H9 (cell line): ENCODE results near the gene ZNF700. TPM values are rescaled to one million over a fixed set of nuclear protein-coding genes. Genes with fewer than 3 reads are reported as not detected.

Source experiments
- DNase-seq: peaks from one replicate; pipeline ENCODE4 v3.0.0-alpha.2; 2017
- H2AFZ ChIP-seq: one replicate; pipeline ENCODE4 v1.6.1; 2013; ENCODE audit warnings: mild to moderate bottlenecking, low read length, control low read depth, moderate library complexity
- H2AK5ac ChIP-seq: 2 replicates; pipeline ENCODE4 v1.6.1; 2013; ENCODE audit warnings: low read length, control low read depth, mixed read lengths; ENCODE audit not compliant: insufficient read length
- H2BK120ac ChIP-seq: one replicate; pipeline ENCODE4 v1.6.1; 2013; ENCODE audit warnings: low read depth, mild to moderate bottlenecking, low read length, control low read depth, inconsistent platforms; ENCODE audit not compliant: poor library complexity, severe bottlenecking
- H2BK12ac ChIP-seq: 2 replicates; pipeline ENCODE4 v1.6.1; 2013; ENCODE audit warnings: low read length, control low read depth, mixed read lengths, low read depth; ENCODE audit not compliant: insufficient read length
- H2BK15ac ChIP-seq: 2 replicates; pipeline ENCODE4 v1.6.1; 2013; ENCODE audit warnings: low read depth, low read length, control low read depth
- H2BK20ac ChIP-seq: one replicate; pipeline ENCODE4 v1.6.1; 2013; ENCODE audit warnings: low read depth, mild to moderate bottlenecking, low read length, control low read depth, inconsistent platforms; ENCODE audit not compliant: poor library complexity, severe bottlenecking
- H2BK5ac ChIP-seq: 2 replicates; pipeline ENCODE4 v1.6.1; 2013; ENCODE audit warnings: low read length, control low read depth, mixed read lengths; ENCODE audit not compliant: insufficient read length
- H3K14ac ChIP-seq: 2 replicates; pipeline ENCODE4 v1.6.1; 2013; ENCODE audit warnings: low read length, control low read depth; ENCODE audit not compliant: insufficient read depth
- H3K18ac ChIP-seq: 2 replicates; pipeline ENCODE4 v1.6.1; 2013; ENCODE audit warnings: low read depth, mild to moderate bottlenecking, mixed read lengths, low read length, control low read depth; ENCODE audit not compliant: insufficient read length
- H3K23ac ChIP-seq: 2 replicates; pipeline ENCODE4 v1.6.1; 2013; ENCODE audit warnings: low read length, control low read depth, mixed read lengths, low read depth; ENCODE audit not compliant: insufficient read length
- H3K23me2 ChIP-seq: 2 replicates; pipeline ENCODE4 v1.6.1; 2013; ENCODE audit warnings: low read depth, mild to moderate bottlenecking, mixed read lengths, low read length, control low read depth; ENCODE audit not compliant: insufficient read length, poor library complexity, severe bottlenecking
- H3K27ac ChIP-seq: 2 replicates; pipeline ENCODE4 v1.5.1; 2013; ENCODE audit warnings: low read length, control low read depth, mixed read lengths, low read depth; ENCODE audit not compliant: insufficient read length
- H3K27me3 ChIP-seq: 2 replicates; pipeline ENCODE4 v1.6.1; 2013; ENCODE audit warnings: low read length, control low read depth, inconsistent platforms; ENCODE audit not compliant: insufficient read depth
- H3K4ac ChIP-seq: 2 replicates; pipeline ENCODE4 v1.6.1; 2013; ENCODE audit warnings: low read depth, mild to moderate bottlenecking, control low read depth, inconsistent platforms, low read length, moderate library complexity
- H3K4me1 ChIP-seq: 2 replicates; pipeline ENCODE4 v1.6.1; 2013; ENCODE audit warnings: low read length, control low read depth, inconsistent platforms; ENCODE audit not compliant: insufficient read depth
- H3K4me2 ChIP-seq: 2 replicates; pipeline ENCODE4 v1.6.1; 2013; ENCODE audit warnings: low read length, control low read depth, mixed read lengths; ENCODE audit not compliant: insufficient read length, insufficient read depth
- H3K56ac ChIP-seq: 2 replicates; pipeline ENCODE4 v1.6.1; 2013; ENCODE audit warnings: low read depth, mild to moderate bottlenecking, mixed read lengths, low read length, control low read depth; ENCODE audit not compliant: insufficient read length
- H3K79me1 ChIP-seq: 2 replicates; pipeline ENCODE4 v1.6.1; 2013; ENCODE audit warnings: low read depth, mild to moderate bottlenecking, moderate library complexity, low read length, control low read depth, inconsistent platforms; ENCODE audit not compliant: insufficient read depth, poor library complexity, severe bottlenecking
- H3K79me2 ChIP-seq: 2 replicates; pipeline ENCODE4 v1.6.1; 2013; ENCODE audit warnings: low read length, control low read depth, inconsistent platforms; ENCODE audit not compliant: insufficient read depth
- H3K9ac ChIP-seq: 2 replicates; pipeline ENCODE4 v1.6.1; 2013; ENCODE audit warnings: low read length, control low read depth, mixed read lengths; ENCODE audit not compliant: insufficient read length; ENCODE audit errors: extremely low read depth
- H3K9me3 ChIP-seq: one replicate; pipeline ENCODE4 v1.6.1; 2013; ENCODE audit warnings: low read depth, low read length, inconsistent platforms; ENCODE audit not compliant: control insufficient read depth
- H3T11ph ChIP-seq: one replicate; pipeline ENCODE4 v1.6.1; 2013; ENCODE audit warnings: mild to moderate bottlenecking, low read length, control low read depth, inconsistent platforms
- H4K20me1 ChIP-seq: one replicate; pipeline ENCODE4 v1.6.1; 2013; ENCODE audit not compliant: control insufficient read depth, insufficient read length, insufficient read depth
- H4K5ac ChIP-seq: 2 replicates; pipeline ENCODE4 v1.6.1; 2013; ENCODE audit warnings: low read depth, mild to moderate bottlenecking, mixed read lengths, low read length, control low read depth; ENCODE audit not compliant: insufficient read length
- H4K8ac ChIP-seq: replicated peaks from 2 replicates; pipeline ENCODE4 v1.6.1; 2013; ENCODE audit warnings: low read length, control low read depth, mixed read lengths, low read depth; ENCODE audit not compliant: insufficient read length
- H4K91ac ChIP-seq: 2 replicates; pipeline ENCODE4 v1.6.1; 2013; ENCODE audit warnings: low read depth, mild to moderate bottlenecking, moderate library complexity, mixed read lengths, low read length, control low read depth; ENCODE audit not compliant: insufficient read length
- H3K27ac Mint-ChIP-seq, 3 experiments: 2 replicates in 2 of 3; 3 replicates in 1 of 3; pipeline ENCODE4 v1.8.0; 2020 to 2021; ENCODE audit warnings: mixed read lengths in 3 of 3, mild to moderate bottlenecking in 1 of 3, moderate library complexity in 1 of 3
- H3K27me3 Mint-ChIP-seq: 2 replicates; pipeline ENCODE4 v1.8.0; 2021; ENCODE audit warnings: low read depth, mild to moderate bottlenecking, moderate library complexity, mixed read lengths
- H3K36me3 Mint-ChIP-seq, 3 experiments: 2 replicates in 2 of 3; 3 replicates in 1 of 3; pipeline ENCODE4 v1.8.0; 2020 to 2021; ENCODE audit warnings: low read depth in 3 of 3, mixed read lengths in 3 of 3; ENCODE audit not compliant: insufficient read depth in 1 of 3
- H3K4me1 Mint-ChIP-seq, 2 experiments: 2 replicates each; pipeline ENCODE4 v1.8.0; 2020; ENCODE audit warnings: mixed read lengths in 2 of 2
- H3K4me3 Mint-ChIP-seq, 2 experiments: 2 replicates in 1 of 2; 3 replicates in 1 of 2; pipeline ENCODE4 v1.8.0; 2020 to 2021; ENCODE audit warnings: mild to moderate bottlenecking in 2 of 2, mixed read lengths in 2 of 2, moderate library complexity in 1 of 2
- H3K9me3 Mint-ChIP-seq, 2 experiments: 2 replicates in 1 of 2; 3 replicates in 1 of 2; pipeline ENCODE4 v1.8.0; 2020; ENCODE audit warnings: mild to moderate bottlenecking in 2 of 2, mixed read lengths in 2 of 2, moderate library complexity in 1 of 2
- CTCF ChIP-seq: fragments of 200-600 bp; sonication (generic); conservative IDR thresholded peaks from 3 replicates; pipeline ENCODE4 v1.8.0; 2021; ENCODE audit warnings: antibody characterized with exemption, mild to moderate bottlenecking
- WGBS: extraction: QIAGEN DNeasy Blood & Tissue Kit; methylation state at CpG from one replicate; pipeline ENCODE4 v1.1.7; 2013; ENCODE audit warnings: missing lambda C conversion rate, low lambda C conversion rate, mixed read lengths; ENCODE audit not compliant: insufficient read length; ENCODE audit errors: extremely low coverage; 5-methylcytosine and 5-hydroxymethylcytosine counted together
- total RNA-seq: library from RNA; stranded (reverse); gene quantifications from 2 replicates; pipeline ENCODE4 v1.2.1, GENCODE V29; 2021

Gene ZNF700
- total RNA-seq, 1 experiment from 2014 or later, result 9.9 TPM

- Histone ChIP-seq H3K79me2 (peaks cover 11% of the 10 kb centered on the region; the same call in 1 of the 2 replicates), H2BK12ac (no peak overlapping the region), H3K27ac (peak overlapping the region; percentile 15), H4K5ac (no peak overlapping the region), H3K4me1 (no peaks in the 10 kb centered on the region), H4K8ac (no peak overlapping the region), H2AK5ac (no peak overlapping the region), H3K27me3 (no peaks in the 10 kb centered on the region), H3K23ac (no peak overlapping the region), H2BK5ac (peak overlapping the region; percentile 2), H3K9me3 (peaks cover 4% of the 10 kb centered on the region), H4K20me1 (no peaks in the 10 kb centered on the region), H3K9ac (peak overlapping the region; percentile 81), H3K18ac (peak overlapping the region; percentile 81), H2BK20ac (no peak overlapping the region), H3K14ac (peak overlapping the region; percentile 97), H3K4ac (no peak overlapping the region), H4K91ac (no peak overlapping the region), H3K23me2 (peaks cover 5% of the 10 kb centered on the region), H2AFZ (no peak overlapping the region), H2BK15ac (no peak overlapping the region), H3T11ph (no peak overlapping the region), H2BK120ac (peak overlapping the region; percentile 52), H3K4me2 (peak overlapping the region; percentile 67), H3K79me1 (peaks cover 3% of the 10 kb centered on the region), H3K56ac (no peak overlapping the region)
- Mint-ChIP-seq H3K36me3 (peaks cover 12 to 28% (median 20%) of the 10 kb centered on the region in 3 experiments), H3K27ac (peak overlapping the region; percentile 98 to 99 (median 99)), H3K4me1 (peaks cover 13 to 16% of the 10 kb centered on the region in 2 experiments), H3K9me3 (peaks cover 8 to 28% of the 10 kb centered on the region in 2 experiments), H3K27me3 (no peaks in the 10 kb centered on the region), H3K4me3 (peak overlapping the region; percentile 98 to 99)
- no CpG with 5 or more reads among the region's 54 CpGs for WGBS
- DNase-seq, result peak; percentile 96
- TF ChIP-seq CTCF, result no peak
Observed at GRCh38 chr19:11987405-11988281, 62.7 kb downstream of the ZNF700 start.
